Osteocyte (in vitro differentiated cells): Measurements from ENCODE around the gene CCDC175. TPM values are rescaled to one million over a fixed set of nuclear protein-coding genes. Genes with fewer than 3 reads are reported as not detected.

Experiments used
- DNase-seq: peaks from one replicate; pipeline ENCODE4 v3.0.0; 2021; ENCODE audit warnings: mixed read lengths; ENCODE audit not compliant: unreplicated experiment; ENCODE audit errors: extremely low spot score
- H3K27ac Mint-ChIP-seq: one replicate; pipeline ENCODE4 v1.8.0; 2021; ENCODE audit warnings: mild to moderate bottlenecking, mixed read lengths; ENCODE audit not compliant: unreplicated experiment
- H3K27me3 Mint-ChIP-seq: one replicate; pipeline ENCODE4 v1.8.0; 2021; ENCODE audit warnings: mixed read lengths; ENCODE audit not compliant: unreplicated experiment
- H3K36me3 Mint-ChIP-seq: one replicate; pipeline ENCODE4 v1.8.0; 2021; ENCODE audit warnings: mixed read lengths; ENCODE audit not compliant: unreplicated experiment
- H3K4me1 Mint-ChIP-seq: one replicate; pipeline ENCODE4 v1.8.0; 2021; ENCODE audit warnings: mixed read lengths; ENCODE audit not compliant: unreplicated experiment
- H3K4me3 Mint-ChIP-seq: one replicate; pipeline ENCODE4 v1.8.0; 2021; ENCODE audit warnings: mild to moderate bottlenecking, moderate library complexity, mixed read lengths; ENCODE audit not compliant: unreplicated experiment
- H3K9me3 Mint-ChIP-seq: one replicate; pipeline ENCODE4 v1.8.0; 2021; ENCODE audit warnings: mixed read lengths; ENCODE audit not compliant: unreplicated experiment
- CTCF ChIP-seq: fragments of 200-600 bp; sonication (generic); IDR thresholded peaks from 2 replicates; pipeline ENCODE4 v1.5.0; 2021; ENCODE audit warnings: antibody characterized with exemption, mild to moderate bottlenecking, moderate library complexity
- total RNA-seq: library from RNA; stranded (reverse); gene quantifications from 2 replicates; pipeline ENCODE4 v1.2.1, GENCODE V29; 2021

The CCDC175 gene
- total RNA-seq, 1 donor from 2014 or later = not detected

- Mint-ChIP-seq H3K4me3 (no peak overlapping the region), H3K4me1 (no peaks in the 10 kb centered on the region), H3K27me3 (no peaks in the 10 kb centered on the region), H3K27ac (no peak overlapping the region), H3K36me3 (peaks cover 26% of the 10 kb centered on the region), H3K9me3 (no peaks in the 10 kb centered on the region)
- no peak for TF ChIP-seq CTCF
- DNase-seq = no peak
These were observed 102.4 kb downstream of the CCDC175 start for GRCh38 chr14:59474172-59474571.

- H3K27ac Mint-ChIP-seq = peak within 1 kb of the TSS; percentile 71
- H3K36me3 Mint-ChIP-seq = peaks cover 10% of the 10 kb centered on the region
- no peak for DNase-seq
- no peak for TF ChIP-seq CTCF
- H3K9me3 Mint-ChIP-seq = no peaks in the 10 kb centered on the region
- H3K27me3 Mint-ChIP-seq = no peaks in the 10 kb centered on the region
- H3K4me1 Mint-ChIP-seq = peaks cover 7% of the 10 kb centered on the region
- H3K4me3 Mint-ChIP-seq = peak within 1 kb of the TSS; percentile 80
These were observed 111.1 kb downstream of the CCDC175 start, which contains the start of gene GPR135 for GRCh38 chr14:59465316-59466135. TSS of gene GPR135 (minus strand) at chr14:59465380. CDS start at chr14:59465226, 154 bp downstream.

GRCh38 chr14:59464486-59465315, 111.9 kb downstream of the CCDC175 start:
- DNase-seq = peak; percentile 87
- no peaks in the 10 kb centered on the region for H3K9me3 Mint-ChIP-seq
- H3K27ac Mint-ChIP-seq = peak overlapping the region; percentile 71
- TF ChIP-seq CTCF = no peak
- no peaks in the 10 kb centered on the region for H3K27me3 Mint-ChIP-seq
- peaks cover 7% of the 10 kb centered on the region for H3K4me1 Mint-ChIP-seq
- H3K4me3 Mint-ChIP-seq = peak overlapping the region; percentile 80
- H3K36me3 Mint-ChIP-seq = peaks cover 17% of the 10 kb centered on the region

- peak overlapping the region; percentile 80 for H3K4me3 Mint-ChIP-seq
- H3K36me3 Mint-ChIP-seq = peaks cover 20% of the 10 kb centered on the region
- peaks cover 7% of the 10 kb centered on the region for H3K4me1 Mint-ChIP-seq
- H3K9me3 Mint-ChIP-seq = no peaks in the 10 kb centered on the region
- H3K27me3 Mint-ChIP-seq = no peaks in the 10 kb centered on the region
- H3K27ac Mint-ChIP-seq = peak overlapping the region; percentile 16
- DNase-seq = no peak
- no peak for TF ChIP-seq CTCF
These were observed 112.7 kb downstream of the CCDC175 start for GRCh38 chr14:59463787-59464485.
